ENCODE measurements around the gene CREBBP.

GRCh38 chr16:3924763-3925162 is 44.2 kb upstream of the CREBBP start:
- no peak for TF ChIP-seq POLR2AphosphoS5 (IDR thresholded peaks at IDR 0.05)
- TF ChIP-seq, protein P1, sequence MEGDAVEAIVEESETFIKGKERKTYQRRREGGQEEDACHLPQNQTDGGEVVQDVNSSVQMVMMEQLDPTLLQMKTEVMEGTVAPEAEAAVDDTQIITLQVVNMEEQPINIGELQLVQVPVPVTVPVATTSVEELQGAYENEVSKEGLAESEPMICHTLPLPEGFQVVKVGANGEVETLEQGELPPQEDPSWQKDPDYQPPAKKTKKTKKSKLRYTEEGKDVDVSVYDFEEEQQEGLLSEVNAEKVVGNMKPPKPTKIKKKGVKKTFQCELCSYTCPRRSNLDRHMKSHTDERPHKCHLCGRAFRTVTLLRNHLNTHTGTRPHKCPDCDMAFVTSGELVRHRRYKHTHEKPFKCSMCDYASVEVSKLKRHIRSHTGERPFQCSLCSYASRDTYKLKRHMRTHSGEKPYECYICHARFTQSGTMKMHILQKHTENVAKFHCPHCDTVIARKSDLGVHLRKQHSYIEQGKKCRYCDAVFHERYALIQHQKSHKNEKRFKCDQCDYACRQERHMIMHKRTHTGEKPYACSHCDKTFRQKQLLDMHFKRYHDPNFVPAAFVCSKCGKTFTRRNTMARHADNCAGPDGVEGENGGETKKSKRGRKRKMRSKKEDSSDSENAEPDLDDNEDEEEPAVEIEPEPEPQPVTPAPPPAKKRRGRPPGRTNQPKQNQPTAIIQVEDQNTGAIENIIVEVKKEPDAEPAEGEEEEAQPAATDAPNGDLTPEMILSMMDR (IDR thresholded peaks at IDR 0.05): no peak

All from suprapubic skin (tissue), 3 donors.